G401.6 (cell line): ENCODE data around the gene SETD5.

ENCODE experiments used
- FAIRE-seq: peaks from 2 replicates; lab custom pipeline; 2012; peaks lifted over from hg19 to GRCh38; lab: Jason Lieb, UNC

Gene SETD5

DNA sequence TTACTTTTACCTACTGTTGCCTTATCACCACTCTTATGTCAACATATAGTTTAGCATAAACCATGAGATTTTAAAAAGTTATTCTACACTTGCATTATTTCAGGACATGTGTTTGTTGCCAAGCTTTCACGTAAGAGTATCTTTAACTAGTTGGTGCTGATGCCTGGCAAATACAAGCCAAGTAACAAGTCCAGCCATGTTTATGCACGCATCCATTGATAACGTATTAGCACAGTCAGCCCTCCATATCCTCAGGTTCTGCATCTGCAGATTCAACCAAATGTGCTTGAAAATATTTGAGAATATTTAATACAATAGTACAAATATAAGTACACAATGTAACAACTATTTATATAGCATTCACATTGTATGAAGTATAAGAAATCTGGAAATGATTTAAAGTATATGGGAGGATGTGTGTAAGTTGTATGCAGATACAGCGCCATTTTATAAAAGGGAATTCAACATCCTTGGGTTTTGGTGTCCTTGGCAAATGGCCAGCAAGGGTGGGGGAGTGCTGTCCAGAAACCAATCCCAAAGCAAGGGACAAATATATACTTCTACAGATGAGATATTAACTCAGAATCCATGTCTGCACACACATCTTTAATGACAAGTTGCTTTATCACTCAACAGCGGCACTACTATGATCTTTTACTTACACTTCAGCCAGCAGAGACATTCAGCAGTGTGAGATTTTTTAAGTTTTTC, 8.7 kb upstream of the SETD5 start:
- FAIRE-seq = no peak

- no peak for FAIRE-seq
Observed at GRCh38 chr3:9390265-9390888, 7.0 kb upstream of the SETD5 start.

DNA sequence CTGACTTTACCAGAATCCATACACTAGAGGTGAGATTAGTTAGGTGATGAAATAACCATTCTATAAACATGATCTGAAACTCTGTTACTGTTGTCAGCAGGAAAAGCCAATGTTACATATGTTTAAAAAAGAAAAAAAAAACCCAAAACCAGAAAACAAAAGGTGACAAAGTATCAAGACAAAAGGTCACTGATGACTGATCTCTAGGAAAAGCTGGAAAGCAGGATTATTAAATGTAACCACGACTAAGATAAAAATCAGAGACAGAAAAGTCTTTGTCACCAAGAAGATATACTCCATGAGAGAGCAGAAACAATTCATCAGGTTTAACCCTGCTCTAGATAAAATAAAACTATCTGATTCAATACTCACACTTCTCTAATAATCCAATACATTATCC, 5.4 kb upstream of the SETD5 start:
- FAIRE-seq = no peak

- no peak for FAIRE-seq
Observed at GRCh38 chr3:9395570-9396300, 1.7 kb upstream of the SETD5 start.

GRCh38 chr3:9396301-9396631, 1.1 kb upstream of the SETD5 start:
- peak; percentile 94 for FAIRE-seq

- FAIRE-seq = peak; percentile 96
Observed at GRCh38 chr3:9396632-9397331, 633 bp upstream of the SETD5 start.

DNA sequence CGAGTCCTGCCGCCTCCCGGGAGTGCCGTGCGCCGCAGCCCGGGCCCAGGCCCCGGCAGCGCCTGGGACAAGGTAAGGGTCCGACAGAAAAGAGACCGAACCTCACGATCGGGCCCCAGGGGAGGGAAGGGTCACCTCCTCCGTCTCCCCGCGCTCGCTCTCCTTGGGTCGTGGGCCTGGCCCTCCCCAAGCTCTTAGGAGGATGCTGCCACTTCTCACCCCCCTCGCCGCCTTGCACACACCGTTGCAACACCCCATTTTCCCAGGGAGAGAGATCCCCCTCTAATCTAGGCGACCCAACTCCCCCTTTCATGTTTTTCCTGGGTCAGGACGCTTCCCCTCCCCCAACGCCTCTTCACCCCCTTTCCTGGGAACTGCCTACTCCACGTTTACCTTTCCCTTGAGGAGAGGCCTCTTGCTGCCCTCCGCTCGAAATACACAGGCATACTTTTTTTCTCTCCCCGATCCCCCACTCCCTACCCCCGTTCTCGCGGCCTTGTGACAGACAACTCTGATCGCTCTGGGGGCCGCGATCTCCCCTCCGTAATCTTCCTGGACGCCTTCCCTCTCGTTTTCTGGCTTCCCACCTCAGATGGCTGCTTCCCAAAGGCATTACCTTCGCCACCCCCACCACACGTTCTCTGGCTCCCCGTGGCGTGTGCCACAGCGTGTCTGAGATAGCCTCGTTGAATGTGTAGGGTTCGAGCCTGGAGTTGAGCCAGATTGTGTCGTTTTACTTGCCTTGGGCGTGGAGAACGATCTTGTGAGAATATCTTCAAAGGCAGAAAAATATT, 688 bp downstream of the SETD5 start:
- FAIRE-seq = no peak

- no peak for FAIRE-seq
Observed at GRCh38 chr3:9398700-9399336, 1.4 kb downstream of the SETD5 start.

DNA sequence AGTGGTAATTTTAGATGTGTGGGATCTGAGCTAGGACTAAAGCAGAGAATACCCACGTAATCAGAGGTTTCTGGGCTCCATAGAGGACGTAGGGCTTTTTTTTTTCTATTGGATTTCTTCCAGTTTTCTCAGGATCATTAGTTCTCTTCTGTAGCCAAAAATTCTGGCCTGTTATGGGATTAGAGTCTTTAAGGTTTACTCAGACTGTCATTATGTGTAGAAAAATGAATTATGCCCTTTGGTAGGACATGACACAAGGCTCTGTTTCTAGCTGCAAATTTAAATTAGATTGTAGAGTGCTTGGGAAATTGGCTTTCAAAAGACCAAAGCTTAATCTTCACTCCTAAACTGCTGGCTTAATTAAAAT, 1.9 kb downstream of the SETD5 start:
- FAIRE-seq = no peak

DNA sequence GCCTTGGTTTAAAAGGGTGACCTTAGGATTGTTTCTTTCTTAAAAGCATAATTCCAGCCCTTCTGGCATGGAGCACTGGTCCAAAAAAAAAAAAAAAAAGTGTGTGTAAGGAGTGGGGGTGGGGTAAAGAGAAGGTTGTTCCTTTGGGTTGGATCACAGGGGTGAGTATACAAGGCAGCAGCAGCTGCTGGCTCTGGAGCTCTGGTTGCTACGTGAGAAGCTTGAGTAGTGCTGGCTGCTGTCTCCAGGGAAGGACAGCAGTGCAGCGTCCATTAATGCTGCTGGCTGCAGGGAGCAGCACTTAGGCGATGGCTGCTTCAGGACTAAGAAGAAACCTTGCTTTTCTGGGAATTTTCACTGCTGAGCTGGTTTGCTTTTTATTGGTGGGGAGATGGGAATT, 2.3 kb downstream of the SETD5 start:
- no peak for FAIRE-seq

DNA sequence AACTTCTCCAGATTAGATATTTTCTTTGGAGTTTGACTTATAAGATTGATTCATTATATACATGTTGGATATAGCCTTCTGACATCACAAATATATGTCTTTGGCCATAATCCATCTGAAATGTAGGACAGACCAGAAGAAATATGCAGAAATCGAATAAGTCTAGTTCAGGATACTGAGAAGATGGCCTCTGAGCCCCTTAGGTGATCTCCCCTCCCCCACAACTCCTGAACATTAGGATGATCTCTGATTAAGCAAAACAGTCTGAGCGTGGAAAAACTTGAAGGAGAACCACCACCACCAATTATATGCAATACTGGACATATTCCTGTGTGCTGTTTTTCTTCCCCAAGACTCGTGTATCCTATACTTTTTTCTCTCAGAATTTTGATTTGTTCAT, 3.2 kb downstream of the SETD5 start:
- FAIRE-seq = no peak

DNA sequence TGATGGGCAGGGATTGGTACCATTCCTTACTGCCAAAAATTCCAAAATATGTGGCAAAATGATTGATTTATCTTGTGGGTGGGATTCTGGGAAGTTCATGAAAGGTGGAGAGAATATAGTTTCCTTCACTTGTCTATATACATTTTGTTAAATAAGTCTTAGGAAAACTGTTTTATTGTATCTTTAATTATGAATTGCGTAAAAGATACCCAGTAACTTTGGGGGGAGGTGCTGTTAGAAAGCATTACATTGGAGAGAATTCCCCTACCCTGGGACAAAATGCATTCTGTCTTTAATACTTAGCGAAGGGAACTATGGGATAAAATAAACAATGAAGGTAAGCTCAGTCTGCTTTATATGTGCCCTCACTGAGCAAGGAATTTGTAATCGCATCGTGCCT, 4.6 kb downstream of the SETD5 start:
- FAIRE-seq = no peak

GRCh38 chr3:9402410-9403228, 5.2 kb downstream of the SETD5 start:
- peak; percentile 34 for FAIRE-seq

DNA sequence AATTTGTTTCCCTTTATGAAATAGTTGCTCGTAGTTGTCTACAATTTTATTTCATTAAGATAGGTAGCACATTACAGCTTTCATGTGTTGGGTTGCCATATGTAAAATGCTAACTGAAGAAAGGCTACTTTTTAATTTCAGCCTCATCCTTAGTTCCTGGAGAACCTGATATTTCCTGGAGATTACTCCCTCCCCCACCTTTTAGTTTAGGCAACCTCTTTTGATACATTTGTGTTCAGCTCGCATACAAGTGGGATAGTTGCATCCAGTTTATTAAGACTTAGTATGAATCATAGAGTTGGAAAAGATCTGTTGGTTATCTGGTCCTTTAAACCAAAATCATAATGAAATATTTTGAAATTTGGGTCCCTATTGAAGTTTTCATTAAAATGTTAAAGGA, 6.0 kb downstream of the SETD5 start:
- no peak for FAIRE-seq

- no peak for FAIRE-seq
Observed at GRCh38 chr3:9404680-9405079, 7.3 kb downstream of the SETD5 start.

- no peak for FAIRE-seq
Observed at GRCh38 chr3:9405756-9406155, 8.3 kb downstream of the SETD5 start.

DNA sequence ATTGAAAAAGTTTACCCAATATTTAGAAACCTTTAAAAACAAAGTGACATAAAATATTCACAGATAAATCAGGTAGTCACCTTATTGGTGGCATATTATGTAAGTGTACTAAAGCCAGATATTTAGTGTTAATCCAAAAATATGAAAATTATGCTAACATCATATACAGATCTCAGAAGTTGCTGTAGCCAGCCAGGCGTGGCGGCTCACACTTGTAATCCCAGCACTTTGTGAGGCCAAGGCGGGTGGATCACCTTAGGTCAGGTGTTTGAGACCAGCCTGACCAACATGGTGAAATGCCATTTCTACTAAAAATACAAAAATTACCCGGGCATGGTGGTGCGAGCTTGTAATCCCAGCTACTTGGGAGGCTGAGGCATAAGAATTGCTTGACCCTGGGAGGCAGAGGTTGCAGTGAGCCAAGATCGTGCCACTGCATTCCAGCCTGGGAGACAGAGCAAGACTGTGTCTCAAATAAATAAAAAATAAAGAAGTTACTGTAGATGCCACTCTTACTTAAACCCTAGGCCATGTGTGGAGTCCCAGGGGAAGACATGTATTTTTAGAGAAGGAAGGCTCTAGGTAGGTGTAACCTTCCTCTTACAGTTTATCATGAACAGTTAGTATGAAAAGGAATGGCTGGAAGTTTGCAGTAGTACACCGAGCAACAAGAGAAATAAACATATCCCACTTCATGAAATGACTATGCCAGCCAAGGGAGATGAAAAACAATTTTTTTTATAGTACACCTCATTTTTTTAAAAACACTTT, 9.6 kb downstream of the SETD5 start:
- no peak for FAIRE-seq

DNA sequence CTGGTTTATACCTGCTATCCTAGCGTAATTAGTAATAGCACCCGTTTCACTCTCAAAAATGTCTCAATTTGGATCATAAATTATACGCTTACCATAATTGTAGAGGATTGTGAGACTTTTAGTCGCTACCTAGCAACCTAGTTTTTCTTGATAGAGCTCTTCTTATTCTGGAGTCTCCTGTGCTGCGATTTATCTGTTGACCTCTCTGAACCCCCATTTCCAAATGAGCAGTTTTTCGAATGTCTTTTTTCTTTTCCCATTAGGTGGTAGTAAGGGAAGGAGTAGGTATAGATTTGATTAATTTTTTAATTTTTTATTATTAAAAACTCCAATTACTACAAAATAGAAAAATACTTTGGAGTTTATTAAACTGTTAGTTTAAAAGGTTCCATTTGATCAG, 10.6 kb downstream of the SETD5 start:
- no peak for FAIRE-seq

DNA sequence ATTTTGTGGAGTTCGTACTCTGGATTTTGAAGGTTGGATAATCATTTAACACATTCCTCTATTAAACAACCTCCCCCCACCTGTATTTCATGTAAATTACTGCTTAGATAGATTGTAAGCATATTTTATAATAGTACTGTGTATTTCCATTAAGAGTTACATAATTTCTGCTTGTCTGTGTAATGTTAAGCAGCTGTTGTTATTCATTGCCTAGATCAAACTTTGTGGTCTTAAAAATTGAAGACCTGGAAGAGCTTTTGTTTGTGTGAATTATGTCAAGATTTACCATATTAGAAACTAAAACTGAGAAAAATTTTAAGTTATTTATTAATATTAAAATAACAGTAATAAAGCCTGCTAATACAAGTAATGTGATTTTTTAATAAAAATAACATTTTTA, 11.1 kb downstream of the SETD5 start:
- peak; percentile 53 for FAIRE-seq
